Lung (tissue), 12 donors: ENCODE results near the gene MAP3K10. TPM values are rescaled to one million over a fixed set of nuclear protein-coding genes. Genes with fewer than 3 reads are reported as not detected.

Experiments
- ATAC-seq: fragments of 200-7000 bp; cut with Tn5 transposase; one replicate; pipeline ENCODE4 v1.9.1; 2020; ENCODE audit warnings: moderate number of reproducible peaks; ENCODE audit not compliant: insufficient read depth, low FRiP score
- DNase-seq, 3 donors: peaks; one replicate each; pipeline ENCODE4 v3.0.0-alpha.2; 2013 to 2017
- H3K27ac ChIP-seq, 2 donors: one replicate each; pipeline ENCODE4 v1.5.1; 2013; ENCODE audit warnings: mild to moderate bottlenecking in 2 of 2, moderate library complexity in 2 of 2, control low read depth in 1 of 2, inconsistent platforms in 1 of 2, low read depth in 1 of 2, low read length in 1 of 2
- H3K27me3 ChIP-seq, 3 donors: one replicate each; pipeline ENCODE4 v1.5.1; 2013; ENCODE audit warnings: low read length in 2 of 3; ENCODE audit not compliant: control insufficient read depth in 3 of 3, insufficient read depth in 3 of 3
- H3K36me3 ChIP-seq, 4 donors: one replicate each; pipeline ENCODE4 v1.5.1; 2013; ENCODE audit warnings: low read length in 4 of 4, mild to moderate bottlenecking in 1 of 4, moderate library complexity in 1 of 4; ENCODE audit not compliant: control insufficient read depth in 4 of 4, insufficient read depth in 4 of 4
- H3K4me1 ChIP-seq, 5 donors: one replicate each; pipeline ENCODE4 v1.5.1; 2013; ENCODE audit warnings: low read length in 5 of 5, mild to moderate bottlenecking in 2 of 5, moderate library complexity in 1 of 5; ENCODE audit not compliant: control insufficient read depth in 5 of 5, insufficient read depth in 5 of 5
- H3K4me3 ChIP-seq: one replicate; pipeline ENCODE4 v1.5.1; 2013; ENCODE audit warnings: mild to moderate bottlenecking, control low read depth, moderate library complexity
- H3K9ac ChIP-seq, 2 donors: one replicate each; pipeline ENCODE4 v1.5.1; 2013; ENCODE audit warnings: low read length in 2 of 2, control low read depth in 1 of 2; ENCODE audit not compliant: insufficient read depth in 1 of 2
- H3K9me3 ChIP-seq, 4 donors: one replicate each; pipeline ENCODE4 v1.5.1; 2013; ENCODE audit warnings: low read length in 3 of 4, mild to moderate bottlenecking in 1 of 4, moderate library complexity in 1 of 4; ENCODE audit not compliant: control insufficient read depth in 4 of 4, insufficient read depth in 3 of 4
- WGBS, 2 donors: extraction: QIAGEN DNeasy Blood & Tissue Kit; methylation state at CpG; one replicate each; pipeline ENCODE4 v1.1.7; 2013; 5-methylcytosine and 5-hydroxymethylcytosine counted together
- polyA plus RNA-seq, 2 donors: library from polyadenylated mRNA; stranded (reverse); fragments of 200-250 nt; gene quantifications; one replicate each; pipeline ENCODE4 v1.2.1, GENCODE V29; 2013
- total RNA-seq, 2 donors: library from RNA; depleted of rRNA in 1 of 2; stranded (reverse); fragments of >200 nt in 1 of 2; gene quantifications; one replicate each; pipeline ENCODE4 v1.2.1, GENCODE V29; 2014 to 2021
- TF ChIP-seq, protein P1 (sequence below): IDR thresholded peaks from 2 replicates; pipeline ENCODE4 v1.5.1; 2012; ENCODE audit warnings: mild to moderate bottlenecking; ENCODE audit errors: control extremely low read depth, extremely low read depth
- donor health status: control.
- donor health status: control.
- donor health status: Bipolar disorder and iron deficiency.
- donor health status: healthy.
- donor health status: DM: yes; HTN: yes; CAD: no.

The MAP3K10 gene
- total and polyA plus RNA-seq, 4 donors = 4.4 to 18.0 (median 11.3) TPM

DNA sequence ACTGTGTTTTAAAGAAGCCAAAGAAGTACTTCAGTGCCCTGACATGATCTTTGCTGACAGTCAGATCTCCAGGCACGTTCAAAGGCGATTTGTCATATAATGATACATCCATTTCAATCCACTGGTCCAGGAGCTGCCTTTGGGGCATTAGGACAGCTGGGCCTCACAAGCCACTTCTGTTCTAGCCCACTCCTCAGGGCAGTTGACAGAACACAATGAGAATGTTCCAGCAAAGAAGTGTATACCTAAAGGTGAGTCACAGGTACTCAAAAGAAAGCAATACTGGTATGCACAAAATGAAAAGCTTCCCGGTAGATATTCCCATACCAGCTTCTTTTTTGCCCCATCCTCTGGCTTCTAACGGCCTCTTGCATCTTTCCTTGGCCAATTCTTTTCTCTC is 12.5 kb upstream of the MAP3K10 start:
- 80 to 90% methylated on average over 4 of the region's 4 CpGs for WGBS, 2 donors
- no peak overlapping the region for H3K9ac ChIP-seq
- H3K27me3 ChIP-seq = no peaks in the 10 kb centered on the region
- no peaks in the 10 kb centered on the region for H3K4me1 ChIP-seq
- DNase-seq (no peak), ATAC-seq (no peak)
- no peaks in the 10 kb centered on the region for H3K36me3 ChIP-seq
- H3K4me3 ChIP-seq = no peak overlapping the region
- TF ChIP-seq, protein P1, sequence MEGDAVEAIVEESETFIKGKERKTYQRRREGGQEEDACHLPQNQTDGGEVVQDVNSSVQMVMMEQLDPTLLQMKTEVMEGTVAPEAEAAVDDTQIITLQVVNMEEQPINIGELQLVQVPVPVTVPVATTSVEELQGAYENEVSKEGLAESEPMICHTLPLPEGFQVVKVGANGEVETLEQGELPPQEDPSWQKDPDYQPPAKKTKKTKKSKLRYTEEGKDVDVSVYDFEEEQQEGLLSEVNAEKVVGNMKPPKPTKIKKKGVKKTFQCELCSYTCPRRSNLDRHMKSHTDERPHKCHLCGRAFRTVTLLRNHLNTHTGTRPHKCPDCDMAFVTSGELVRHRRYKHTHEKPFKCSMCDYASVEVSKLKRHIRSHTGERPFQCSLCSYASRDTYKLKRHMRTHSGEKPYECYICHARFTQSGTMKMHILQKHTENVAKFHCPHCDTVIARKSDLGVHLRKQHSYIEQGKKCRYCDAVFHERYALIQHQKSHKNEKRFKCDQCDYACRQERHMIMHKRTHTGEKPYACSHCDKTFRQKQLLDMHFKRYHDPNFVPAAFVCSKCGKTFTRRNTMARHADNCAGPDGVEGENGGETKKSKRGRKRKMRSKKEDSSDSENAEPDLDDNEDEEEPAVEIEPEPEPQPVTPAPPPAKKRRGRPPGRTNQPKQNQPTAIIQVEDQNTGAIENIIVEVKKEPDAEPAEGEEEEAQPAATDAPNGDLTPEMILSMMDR = no peak
- H3K27ac ChIP-seq = no peak overlapping the region
- peaks cover 0 to 2% (median 0%) of the 10 kb centered on the region in 4 donors for H3K9me3 ChIP-seq

DNA sequence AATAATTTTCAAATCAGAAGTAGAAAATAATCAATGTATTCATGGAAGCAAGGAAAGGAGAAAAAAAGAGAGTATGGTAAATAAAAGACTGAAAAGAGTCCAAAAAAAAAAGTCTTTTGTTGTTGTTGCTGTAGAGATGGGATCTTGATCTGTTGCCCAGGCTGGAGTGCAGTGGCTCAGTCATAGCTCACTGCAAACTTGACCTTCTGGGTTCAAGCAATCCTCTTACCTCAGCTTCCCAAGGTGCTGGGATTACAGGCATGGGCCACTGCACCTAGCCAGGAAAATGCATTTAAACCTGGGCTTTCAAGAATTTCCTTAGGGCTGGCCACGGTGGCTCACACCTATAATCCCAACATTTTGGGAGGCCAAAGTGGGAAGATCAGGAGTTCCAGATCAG is 7.0 kb upstream of the MAP3K10 start:
- 92 to 100% methylated on average over 1 of the region's 1 CpG for WGBS, 2 donors
- Histone ChIP-seq H3K27ac (no peak overlapping the region), H3K27me3 (no peaks in the 10 kb centered on the region), H3K9me3 (no peaks in the 10 kb centered on the region), H3K36me3 (no peaks in the 10 kb centered on the region), H3K9ac (no peak overlapping the region), H3K4me3 (no peak overlapping the region), H3K4me1 (no peaks in the 10 kb centered on the region)
- no peak for ATAC-seq
- TF ChIP-seq, protein P1 = no peak
- DNase-seq = no peak

DNA sequence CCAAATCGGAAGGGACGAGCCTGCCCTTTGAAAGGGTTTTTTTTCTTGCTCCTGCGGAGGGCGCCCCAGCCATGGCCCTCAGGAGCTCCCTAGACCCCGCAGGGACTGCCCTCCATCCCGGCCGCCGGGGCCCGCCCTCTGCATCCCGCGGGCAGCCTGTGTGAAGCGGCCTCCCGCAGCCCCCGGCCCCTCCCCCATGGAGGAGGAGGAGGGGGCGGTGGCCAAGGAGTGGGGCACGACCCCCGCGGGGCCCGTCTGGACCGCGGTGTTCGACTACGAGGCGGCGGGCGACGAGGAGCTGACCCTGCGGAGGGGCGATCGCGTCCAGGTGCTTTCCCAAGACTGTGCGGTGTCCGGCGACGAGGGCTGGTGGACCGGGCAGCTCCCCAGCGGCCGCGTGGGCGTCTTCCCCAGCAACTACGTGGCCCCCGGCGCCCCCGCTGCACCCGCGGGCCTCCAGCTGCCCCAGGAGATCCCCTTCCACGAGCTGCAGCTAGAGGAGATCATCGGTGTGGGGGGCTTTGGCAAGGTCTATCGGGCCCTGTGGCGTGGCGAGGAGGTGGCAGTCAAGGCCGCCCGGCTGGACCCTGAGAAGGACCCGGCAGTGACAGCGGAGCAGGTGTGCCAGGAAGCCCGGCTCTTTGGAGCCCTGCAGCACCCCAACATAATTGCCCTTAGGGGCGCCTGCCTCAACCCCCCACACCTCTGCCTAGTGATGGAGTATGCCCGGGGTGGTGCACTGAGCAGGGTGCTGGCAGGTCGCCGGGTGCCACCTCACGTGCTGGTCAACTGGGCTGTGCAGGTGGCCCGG is 815 bp downstream of the MAP3K10 start:
- no peak for ATAC-seq
- TF ChIP-seq, protein P1 = no peak
- peaks cover 0 to 12% (median 0%) of the 10 kb centered on the region in 5 donors for H3K4me1 ChIP-seq
- no peaks in the 10 kb centered on the region for H3K36me3 ChIP-seq
- H3K9ac ChIP-seq = peak overlapping the region in 1 of 2 donors; percentile 2
- H3K27ac ChIP-seq = no peak overlapping the region
- no peaks in the 10 kb centered on the region for H3K9me3 ChIP-seq
- no peaks in the 10 kb centered on the region for H3K27me3 ChIP-seq
- peak overlapping the region; percentile 89 for H3K4me3 ChIP-seq
- DNase-seq = peak; percentile 16 to 47 (median 30)
- WGBS, 2 donors = 19 to 43% methylated on average over 28 to 62 of the region's 62 CpGs
